ENCODE measurements around the gene EZR. TPM values are rescaled to one million over a fixed set of nuclear protein-coding genes. Genes with fewer than 3 reads are reported as not detected.

The EZR gene
- polyA plus RNA-seq, 1 donor (not counting 4 experiments of a cell fraction or from before 2014, with no cell fraction given), result 277 TPM

- FAIRE-seq (no peak), DNase-seq (ENCODE audit: low read depth, low spot score) (no peak)
- H3K4me1 ChIP-seq (ENCODE audit: control insufficient read depth, extremely low read depth, insufficient read depth, low read length), result peaks cover 75% of the 10 kb centered on the region
- peaks cover 15 to 48% of the 10 kb centered on the region in 2 experiments for H3K36me3 ChIP-seq (ENCODE audit: control insufficient read depth in 2 of 2, extremely low read depth in 1 of 2, insufficient read depth in 2 of 2, low read length in 2 of 2)
- peak overlapping the region; percentile 24 for H3K9ac ChIP-seq (ENCODE audit: control insufficient read depth, extremely low read depth, insufficient read depth, low read length)
- no peaks in the 10 kb centered on the region for H3K9me3 ChIP-seq (ENCODE audit: control insufficient read depth, low read depth, low read length)
- H4K20me1 ChIP-seq (ENCODE audit: control insufficient read depth, extremely low read depth, insufficient read depth, low read length), result peaks cover 41% of the 10 kb centered on the region
- dilution Hi-C loops (cut with MboI; ENCODE audit: extremely low pct_ligation_motif_present, low sequenced_read_pairs), result no loop called here
- peak overlapping the region; percentile 13 for H3K4me2 ChIP-seq (ENCODE audit: control insufficient read depth, extremely low read depth, insufficient read depth, low read depth, low read length)
- H2AFZ ChIP-seq (ENCODE audit: control insufficient read depth, low read length), result no peak overlapping the region
- TF ChIP-seq EZH2 (IDR thresholded peaks at IDR 0.05; ENCODE audit: low read length) (no peak), CTCF (optimal IDR thresholded peaks at IDR 0.05 in 1 of 3, IDR thresholded peaks at IDR 0.05 in 1 of 3, conservative IDR thresholded peaks at IDR 0.05 in 1 of 3; ENCODE audit: extremely low read depth in 1 of 3, insufficient read depth in 2 of 3, low read length in 3 of 3) (no peak)
- H3K79me2 ChIP-seq (ENCODE audit: control insufficient read depth, insufficient read depth, low read length), result peaks cover 98% of the 10 kb centered on the region
- H3K27me3 ChIP-seq (ENCODE audit: control insufficient read depth, extremely low read depth, insufficient read depth, low read length), result no peaks in the 10 kb centered on the region
- peak overlapping the region; percentile 62 for H3K27ac ChIP-seq (ENCODE audit: control insufficient read depth, insufficient read depth, low read length)
- peaks cover 4% of the 10 kb centered on the region for H3K9me1 ChIP-seq (ENCODE audit: control insufficient read depth, extremely low read depth, insufficient read depth, low read length)
- H3K4me3 ChIP-seq (ENCODE audit: control insufficient read depth in 2 of 3, extremely low read depth in 1 of 3, insufficient read depth in 2 of 3, low read depth in 1 of 3, low read length in 3 of 3), result no peak overlapping the region
Observed at GRCh38 chr6:158808941-158809678, 10.1 kb downstream of the EZR start.

DNA sequence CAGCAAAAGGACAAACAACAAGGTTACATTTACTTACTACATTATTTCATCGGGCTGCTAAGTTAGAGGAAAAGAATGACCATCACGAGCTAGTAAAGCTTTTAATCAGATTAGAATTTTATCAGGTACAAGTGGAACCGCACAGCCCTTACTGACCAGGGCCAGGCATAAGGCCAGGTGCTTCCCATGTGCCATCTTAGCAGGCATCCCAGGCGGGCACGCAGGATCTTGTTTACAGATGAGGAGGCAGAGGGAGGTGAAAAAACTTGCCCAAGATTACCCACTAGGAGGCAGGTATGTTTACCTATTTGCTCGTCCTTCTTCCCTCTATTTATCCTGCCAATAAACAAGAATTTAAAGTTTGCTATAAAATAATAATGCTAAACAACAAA, 10.7 kb downstream of the EZR start:
- dilution Hi-C loops (cut with MboI; ENCODE audit: extremely low pct_ligation_motif_present, low sequenced_read_pairs), result no loop called here
- Histone ChIP-seq H2AFZ (ENCODE audit: control insufficient read depth, low read length) (no peak overlapping the region), H3K4me2 (ENCODE audit: control insufficient read depth, extremely low read depth, insufficient read depth, low read depth, low read length) (peak overlapping the region; percentile 13), H3K4me3 (ENCODE audit: control insufficient read depth in 2 of 3, extremely low read depth in 1 of 3, insufficient read depth in 2 of 3, low read depth in 1 of 3, low read length in 3 of 3) (no peak overlapping the region), H3K27me3 (ENCODE audit: control insufficient read depth, extremely low read depth, insufficient read depth, low read length) (no peaks in the 10 kb centered on the region), H3K9me1 (ENCODE audit: control insufficient read depth, extremely low read depth, insufficient read depth, low read length) (peaks cover 9% of the 10 kb centered on the region), H3K36me3 (ENCODE audit: control insufficient read depth in 2 of 2, extremely low read depth in 1 of 2, insufficient read depth in 2 of 2, low read length in 2 of 2) (peaks cover 13 to 46% of the 10 kb centered on the region in 2 experiments), H3K9me3 (ENCODE audit: control insufficient read depth, low read depth, low read length) (no peaks in the 10 kb centered on the region), H3K27ac (ENCODE audit: control insufficient read depth, insufficient read depth, low read length) (peak overlapping the region; percentile 62), H3K79me2 (ENCODE audit: control insufficient read depth, insufficient read depth, low read length) (peaks cover 97% of the 10 kb centered on the region), H4K20me1 (ENCODE audit: control insufficient read depth, extremely low read depth, insufficient read depth, low read length) (peaks cover 39% of the 10 kb centered on the region), H3K9ac (ENCODE audit: control insufficient read depth, extremely low read depth, insufficient read depth, low read length) (peak overlapping the region; percentile 24), H3K4me1 (ENCODE audit: control insufficient read depth, extremely low read depth, insufficient read depth, low read length) (peaks cover 74% of the 10 kb centered on the region)
- DNase-seq (ENCODE audit: low read depth, low spot score) (no peak), FAIRE-seq (no peak)
- TF ChIP-seq EZH2 (IDR thresholded peaks at IDR 0.05; ENCODE audit: low read length) (no peak), CTCF (optimal IDR thresholded peaks at IDR 0.05 in 1 of 3, IDR thresholded peaks at IDR 0.05 in 1 of 3, conservative IDR thresholded peaks at IDR 0.05 in 1 of 3; ENCODE audit: extremely low read depth in 1 of 3, insufficient read depth in 2 of 3, low read length in 3 of 3) (peak; percentile 32 to 41 (median 36))
